GM23338 (cell line): Measurements from ENCODE around the gene PHF13. TPM values are rescaled to one million over a fixed set of nuclear protein-coding genes. Genes with fewer than 3 reads are reported as not detected.

Experiments
- ATAC-seq: fragments of 200-7000 bp; cut with Tn5 transposase; 3 replicates; pipeline ENCODE4 v1.9.1; 2020
- DNase-seq: peaks from one replicate; pipeline ENCODE4 v3.0.0-alpha.2; 2015; ENCODE audit warnings: low spot score
- H2AFZ ChIP-seq: fragments of 200-600 bp; sonication (generic); 2 replicates; pipeline ENCODE4 v1.8.0; 2016; ENCODE audit warnings: antibody characterized with exemption, mild to moderate bottlenecking, moderate library complexity
- H3F3A ChIP-seq: fragments of 200-600 bp; sonication (generic); replicated peaks from 2 replicates; pipeline ENCODE4 v1.8.0; 2017; ENCODE audit warnings: antibody characterized with exemption, mixed run types, low read depth
- H3K27ac ChIP-seq: fragments of 200-600 bp; sonication (generic); 2 replicates; pipeline ENCODE4 v1.6.1; 2016; ENCODE audit warnings: low read depth
- H3K27me3 ChIP-seq: fragments of 200-600 bp; sonication (generic); 2 replicates; pipeline ENCODE4 v1.8.0; 2016; ENCODE audit warnings: mild to moderate bottlenecking, mixed run types, moderate library complexity; ENCODE audit not compliant: insufficient read depth
- H3K36me3 ChIP-seq: fragments of 200-600 bp; sonication (generic); 2 replicates; pipeline ENCODE4 v1.8.0; 2016; ENCODE audit warnings: mild to moderate bottlenecking; ENCODE audit not compliant: insufficient read depth
- H3K4me1 ChIP-seq: fragments of 200-600 bp; sonication (generic); 2 replicates; pipeline ENCODE4 v1.8.0; 2016; ENCODE audit warnings: mild to moderate bottlenecking, moderate library complexity; ENCODE audit not compliant: insufficient read depth
- H3K4me2 ChIP-seq: fragments of 200-600 bp; sonication (generic); 2 replicates; pipeline ENCODE4 v1.7.1; 2017; ENCODE audit warnings: mixed run types
- H3K4me3 ChIP-seq: fragments of 200-600 bp; sonication (generic); 2 replicates; pipeline ENCODE4 v1.6.1; 2016; ENCODE audit warnings: mixed run types
- H3K79me2 ChIP-seq: fragments of 200-600 bp; sonication (generic); replicated peaks from 2 replicates; pipeline ENCODE4 v1.8.0; 2017; ENCODE audit warnings: mild to moderate bottlenecking; ENCODE audit not compliant: insufficient read depth
- H3K9me2 ChIP-seq: fragments of 200-600 bp; sonication (generic); 2 replicates; pipeline ENCODE4 v1.8.0; 2017; ENCODE audit not compliant: insufficient read depth
- H4K20me1 ChIP-seq: fragments of 200-600 bp; sonication (generic); replicated peaks from 2 replicates; pipeline ENCODE4 v1.8.0; 2017; ENCODE audit warnings: mild to moderate bottlenecking; ENCODE audit not compliant: insufficient read depth
- H3K27ac Mint-ChIP-seq: 2 replicates; pipeline ENCODE4 v1.8.0; 2020; ENCODE audit warnings: inconsistent platforms, mild to moderate bottlenecking, moderate library complexity, mixed read lengths
- H3K27me3 Mint-ChIP-seq: 3 replicates; pipeline ENCODE4 v1.8.0; 2022; ENCODE audit warnings: low read depth, mild to moderate bottlenecking, moderate library complexity, mixed read lengths, inconsistent platforms; ENCODE audit not compliant: insufficient read depth, poor library complexity
- H3K36me3 Mint-ChIP-seq: 3 replicates; pipeline ENCODE4 v1.8.0; 2021; ENCODE audit warnings: low read depth, mild to moderate bottlenecking, inconsistent platforms, moderate library complexity, mixed read lengths
- H3K4me1 Mint-ChIP-seq: 3 replicates; pipeline ENCODE4 v1.8.0; 2020; ENCODE audit warnings: mild to moderate bottlenecking, inconsistent platforms, mixed read lengths
- H3K4me3 Mint-ChIP-seq: 3 replicates; pipeline ENCODE4 v1.8.0; 2021; ENCODE audit warnings: moderate library complexity, mild to moderate bottlenecking, inconsistent platforms, mixed read lengths
- H3K9me3 Mint-ChIP-seq: 3 replicates; pipeline ENCODE4 v1.8.0; 2020; ENCODE audit warnings: moderate library complexity, mild to moderate bottlenecking, inconsistent platforms, mixed read lengths
- CTCF ChIP-seq, 2 experiments: fragments of 200-600 bp in 1 of 2; sonication (generic) in 1 of 2; conservative IDR thresholded peaks; 2 replicates each; pipeline versions ENCODE4 v1.5.1 to v1.6.1; 2016 to 2017; ENCODE audit warnings: antibody characterized with exemption in 2 of 2, low read depth in 2 of 2, mild to moderate bottlenecking in 2 of 2, moderate library complexity in 1 of 2
- ETS1 ChIP-seq: IDR thresholded peaks from 2 replicates; pipeline ENCODE4 v1.6.1; 2016; ENCODE audit warnings: antibody characterized with exemption
- EZH2 ChIP-seq: fragments of 200-600 bp; sonication (generic); IDR thresholded peaks from one replicate; pipeline ENCODE4 v1.8.0; 2017; ENCODE audit warnings: antibody characterized with exemption, mild to moderate bottlenecking, low read depth; ENCODE audit not compliant: unreplicated experiment
- JUNB ChIP-seq: IDR thresholded peaks from one replicate; pipeline ENCODE4 v1.6.1; 2016; ENCODE audit warnings: antibody characterized with exemption; ENCODE audit not compliant: unreplicated experiment
- NANOG ChIP-seq: IDR thresholded peaks from 2 replicates; pipeline ENCODE4 v1.6.1; 2016; ENCODE audit warnings: antibody characterized with exemption, borderline replicate concordance
- STAT1 ChIP-seq: IDR thresholded peaks from one replicate; pipeline ENCODE4 v1.6.1; 2016; ENCODE audit warnings: antibody characterized with exemption; ENCODE audit not compliant: unreplicated experiment
- ZNF331 ChIP-seq: fragments of 250-450 bp; sonication (Bioruptor Pico); IDR thresholded peaks from 2 replicates; pipeline ENCODE4 v1.5.0; 2020; ENCODE audit warnings: low read depth, mild to moderate bottlenecking, moderate library complexity
- polyA plus RNA-seq: library from polyadenylated mRNA; unstranded; fragments of >200 nt; fragmentation: Nextera tagmentation; extraction: Ambion mirVana; gene quantifications from 2 replicates; pipeline ENCODE4 v1.2.1, GENCODE V29; 2016
- total RNA-seq: library from RNA; depleted of rRNA; stranded (reverse); fragments of >200 nt; shearing (Covaris generic); gene quantifications from 2 replicates; pipeline ENCODE4 v1.2.3, GENCODE V29; 2014; rRNA removed

The PHF13 gene
- total and polyA plus RNA-seq, 2 experiments from 2014 or later, result 12.1 to 33.2 TPM

- TF ChIP-seq CTCF (conservative IDR thresholded peaks at IDR 0.05; ENCODE audit: low read depth in 2 of 2), result no peak
These were observed 55.0 kb downstream of the PHF13 start (continued) for GRCh38 chr1:6668503-6668902.

GRCh38 chr1:6672558-6672957, 59.0 kb downstream of the PHF13 start:
- Histone ChIP-seq H3F3A (no peaks in the 10 kb centered on the region), H3K4me1 (no peaks in the 10 kb centered on the region), H3K27me3 (no peaks in the 10 kb centered on the region), H3K79me2 (0 out of 2 replicates have a peak, but pooled peaks cover 3% of the 10 kb centered on the region), H3K36me3 (peaks cover 20% of the 10 kb centered on the region), H3K4me2 (no peak overlapping the region), H3K9me2 (no peaks in the 10 kb centered on the region), H2AFZ (no peak overlapping the region), H3K27ac (no peak overlapping the region), H3K4me3 (no peak overlapping the region), H4K20me1 (peaks cover 17% of the 10 kb centered on the region)
- Mint-ChIP-seq H3K4me1 (no peaks in the 10 kb centered on the region), H3K36me3 (peaks cover 68% of the 10 kb centered on the region), H3K27ac (no peak overlapping the region), H3K4me3 (no peak overlapping the region), H3K9me3 (no peaks in the 10 kb centered on the region), H3K27me3 (no peaks in the 10 kb centered on the region)
- TF ChIP-seq ETS1, result no peak
- no peak for TF ChIP-seq JUNB
- TF ChIP-seq EZH2, result no peak
- TF ChIP-seq NANOG, result no peak
- TF ChIP-seq ZNF331, result no peak
- no peak for TF ChIP-seq STAT1
- DNase-seq (no peak), ATAC-seq (no peak)

Other genes with a start within 250 kb of the PHF13 start
- 167 and 172 TPM in 2 replicates for gene ACOT7, start 220.0 kb upstream of the PHF13 start, total RNA-seq
- 169 TPM in 2 replicates for gene ACOT7, start 220.0 kb upstream of the PHF13 start, polyA plus RNA-seq
- 1.2 and 1.6 TPM in 2 replicates for gene HES2, start 193.8 kb upstream of the PHF13 start, total RNA-seq
- 1.1 and 2.1 TPM in 2 replicates for gene HES2, start 193.8 kb upstream of the PHF13 start, polyA plus RNA-seq
- gene ESPN, start 189.0 kb upstream of the PHF13 start, total RNA-seq, result 12.7 and 13.6 TPM in 2 replicates
- 12.2 and 13.5 TPM in 2 replicates for gene ESPN, start 189.0 kb upstream of the PHF13 start, polyA plus RNA-seq
- gene TNFRSF25, start 147.6 kb upstream of the PHF13 start, total RNA-seq, result 25.3 and 26.3 TPM in 2 replicates
- gene TNFRSF25, start 147.6 kb upstream of the PHF13 start, polyA plus RNA-seq, result 13.6 and 15.2 TPM in 2 replicates
- 25.8 and 26.4 TPM in 2 replicates for gene PLEKHG5, start 122.1 kb upstream of the PHF13 start, total RNA-seq
- 9.0 and 10.2 TPM in 2 replicates for gene PLEKHG5, start 122.1 kb upstream of the PHF13 start, polyA plus RNA-seq
- 44.6 and 48.5 TPM in 2 replicates for gene NOL9, start 59.2 kb upstream of the PHF13 start, total RNA-seq
- 11.4 and 13.2 TPM in 2 replicates for gene NOL9, start 59.2 kb upstream of the PHF13 start, polyA plus RNA-seq
- gene TAS1R1, start 58.4 kb upstream of the PHF13 start, total RNA-seq, result not detected in 2 replicates
- 0.19 TPM in 1 of 2 replicates, not detected in the other for gene TAS1R1, start 58.4 kb upstream of the PHF13 start, polyA plus RNA-seq
- gene ZBTB48, start 33.7 kb upstream of the PHF13 start, total RNA-seq, result 21.0 and 25.5 TPM in 2 replicates
- gene ZBTB48, start 33.7 kb upstream of the PHF13 start, polyA plus RNA-seq, result 17.3 and 18.0 TPM in 2 replicates
- 31.1 and 35.9 TPM in 2 replicates for gene KLHL21, start 10.9 kb upstream of the PHF13 start, total RNA-seq
- 7.3 and 7.8 TPM in 2 replicates for gene KLHL21, start 10.9 kb upstream of the PHF13 start, polyA plus RNA-seq
- gene THAP3, start 11.1 kb downstream of the PHF13 start, total RNA-seq, result 15.1 and 18.6 TPM in 2 replicates
- gene THAP3, start 11.1 kb downstream of the PHF13 start, polyA plus RNA-seq, result 20.9 and 23.8 TPM in 2 replicates
- gene DNAJC11, start 88.1 kb downstream of the PHF13 start, total RNA-seq, result 67.2 and 69.8 TPM in 2 replicates
- gene DNAJC11, start 88.1 kb downstream of the PHF13 start, polyA plus RNA-seq, result 48.4 and 51.7 TPM in 2 replicates
- 115 and 119 TPM in 2 replicates for gene CAMTA1, start 171.7 kb downstream of the PHF13 start, total RNA-seq
- 519 and 580 TPM in 2 replicates for gene CAMTA1, start 171.7 kb downstream of the PHF13 start, polyA plus RNA-seq